HFF-Myc (cell line): Measurements from ENCODE around the gene PRKG1.

Source experiments
- DNase-seq: peaks from one replicate; pipeline ENCODE4 v3.0.0-alpha.2; 2011; ENCODE audit warnings: low read depth; ENCODE audit errors: extremely low read depth
- H3K4me3 ChIP-seq: replicated peaks from 2 replicates; pipeline ENCODE4 v1.5.1; 2011; ENCODE audit warnings: low read depth, mild to moderate bottlenecking, control low read depth, low read length
- CTCF ChIP-seq: IDR thresholded peaks from 2 replicates; pipeline ENCODE4 v1.5.1; 2012; ENCODE audit warnings: mild to moderate bottlenecking, low read depth, low read length, control low read depth; ENCODE audit errors: missing control alignments

PRKG1 gene

GRCh38 chr10:51910189-51910588, 835.9 kb downstream of the PRKG1 start:
- TF ChIP-seq CTCF: no peak
- DNase-seq: no peak
- no peak overlapping the region for H3K4me3 ChIP-seq

GRCh38 chr10:51910596-51910995, 836.3 kb downstream of the PRKG1 start:
- DNase-seq: no peak
- H3K4me3 ChIP-seq: no peak overlapping the region
- no peak for TF ChIP-seq CTCF

GRCh38 chr10:51911723-51912122, 837.4 kb downstream of the PRKG1 start:
- no peak for TF ChIP-seq CTCF
- DNase-seq: no peak

GRCh38 chr10:51915031-51915542, 840.8 kb downstream of the PRKG1 start:
- H3K4me3 ChIP-seq: no peak overlapping the region
- no peak for DNase-seq
- TF ChIP-seq CTCF: no peak

More at GRCh38 chr10:51911723-51912122, 837.4 kb downstream of the PRKG1 start:
- no peak overlapping the region for H3K4me3 ChIP-seq

- H3K4me3 ChIP-seq: no peak overlapping the region
- DNase-seq: no peak
- TF ChIP-seq CTCF: no peak
Measured at GRCh38 chr10:51918440-51918839, 844.2 kb downstream of the PRKG1 start.

- no peak for DNase-seq
- TF ChIP-seq CTCF: no peak
- H3K4me3 ChIP-seq: no peak overlapping the region
Measured at GRCh38 chr10:51918884-51919325, 844.6 kb downstream of the PRKG1 start.

- TF ChIP-seq CTCF: no peak
- DNase-seq: no peak
- no peak overlapping the region for H3K4me3 ChIP-seq
Measured at GRCh38 chr10:51920672-51921071, 846.4 kb downstream of the PRKG1 start.
